ENCODE measurements around the gene ZNF107. TPM values are rescaled to one million over a fixed set of nuclear protein-coding genes. Genes with fewer than 3 reads are reported as not detected.

Gene ZNF107
- total RNA-seq, 4 donors from 2014 or later, result 3.6 to 9.0 (median 6.4) TPM

DNA sequence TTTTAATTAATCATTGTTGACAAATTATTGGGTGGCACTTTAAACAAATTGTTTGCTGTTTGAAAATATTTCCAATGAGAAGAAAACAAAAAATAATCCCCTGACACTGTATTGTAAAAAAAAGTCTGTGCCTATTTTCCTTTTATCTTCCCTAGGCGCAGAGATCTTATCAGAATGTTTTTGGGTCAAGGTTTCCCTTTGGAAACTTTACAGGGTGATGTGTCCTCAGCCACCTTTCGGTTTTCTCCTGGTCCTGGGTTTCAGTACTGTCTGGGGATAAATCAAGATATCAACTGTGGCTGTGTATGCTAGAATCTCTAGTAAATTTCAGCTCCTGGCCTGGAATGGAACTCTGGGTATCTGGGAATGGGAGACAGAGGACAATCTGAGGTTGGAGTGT is 1.4 kb downstream of the ZNF107 start:
- Histone ChIP-seq H3K27me3 (no peaks in the 10 kb centered on the region), H3K4me1 (peaks cover 0 to 19% (median 0%) of the 10 kb centered on the region in 4 donors), H3K9me3 (no peaks in the 10 kb centered on the region), H3K36me3 (peaks cover 0 to 22% (median 0%) of the 10 kb centered on the region in 3 donors), H3K27ac (no peak overlapping the region), H3K4me3 (no peak overlapping the region)
- TF ChIP-seq POLR2A (IDR thresholded peaks at IDR 0.05) (no peak), EP300 (IDR thresholded peaks at IDR 0.05) (no peak)
- TF ChIP-seq, protein P1, sequence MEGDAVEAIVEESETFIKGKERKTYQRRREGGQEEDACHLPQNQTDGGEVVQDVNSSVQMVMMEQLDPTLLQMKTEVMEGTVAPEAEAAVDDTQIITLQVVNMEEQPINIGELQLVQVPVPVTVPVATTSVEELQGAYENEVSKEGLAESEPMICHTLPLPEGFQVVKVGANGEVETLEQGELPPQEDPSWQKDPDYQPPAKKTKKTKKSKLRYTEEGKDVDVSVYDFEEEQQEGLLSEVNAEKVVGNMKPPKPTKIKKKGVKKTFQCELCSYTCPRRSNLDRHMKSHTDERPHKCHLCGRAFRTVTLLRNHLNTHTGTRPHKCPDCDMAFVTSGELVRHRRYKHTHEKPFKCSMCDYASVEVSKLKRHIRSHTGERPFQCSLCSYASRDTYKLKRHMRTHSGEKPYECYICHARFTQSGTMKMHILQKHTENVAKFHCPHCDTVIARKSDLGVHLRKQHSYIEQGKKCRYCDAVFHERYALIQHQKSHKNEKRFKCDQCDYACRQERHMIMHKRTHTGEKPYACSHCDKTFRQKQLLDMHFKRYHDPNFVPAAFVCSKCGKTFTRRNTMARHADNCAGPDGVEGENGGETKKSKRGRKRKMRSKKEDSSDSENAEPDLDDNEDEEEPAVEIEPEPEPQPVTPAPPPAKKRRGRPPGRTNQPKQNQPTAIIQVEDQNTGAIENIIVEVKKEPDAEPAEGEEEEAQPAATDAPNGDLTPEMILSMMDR (IDR thresholded peaks at IDR 0.05), result no peak
- 87 to 90% methylated on average over 2 of the region's 2 CpGs for WGBS, 2 donors
- DNase-seq (ENCODE audit: low spot score in 2 of 2), result no peak

DNA sequence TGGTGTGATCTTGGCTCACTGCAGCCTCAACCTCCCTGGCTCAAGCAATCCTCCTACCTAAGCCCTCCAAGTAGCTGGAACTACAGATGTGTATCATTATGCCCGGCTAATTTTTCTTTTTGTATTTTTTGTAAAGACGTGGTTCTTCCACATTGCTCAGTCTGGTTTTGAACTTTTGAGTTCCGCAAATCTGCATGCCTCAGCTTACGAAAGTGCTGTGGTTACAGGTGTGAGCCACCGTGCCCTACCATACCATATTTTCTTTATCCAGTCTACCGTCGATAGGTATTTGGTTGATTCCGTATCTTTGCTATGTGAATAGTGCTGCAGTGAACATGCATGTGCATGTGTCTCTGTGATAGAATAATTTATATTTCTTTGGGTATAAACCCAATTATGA is 6.5 kb downstream of the ZNF107 start:
- no peaks in the 10 kb centered on the region for H3K9me3 ChIP-seq
- no peak for DNase-seq (ENCODE audit: low spot score in 2 of 2)
- peaks cover 0 to 22% (median 0%) of the 10 kb centered on the region in 3 donors for H3K36me3 ChIP-seq
- TF ChIP-seq, protein P1 (IDR thresholded peaks at IDR 0.05), result no peak
- TF ChIP-seq EP300 (IDR thresholded peaks at IDR 0.05) (no peak), POLR2A (IDR thresholded peaks at IDR 0.05) (no peak)
- no peak overlapping the region for H3K27ac ChIP-seq
- no peak overlapping the region for H3K4me3 ChIP-seq
- no peaks in the 10 kb centered on the region for H3K4me1 ChIP-seq
- 97 to 98% methylated on average over 8 of the region's 8 CpGs for WGBS, 2 donors
- H3K27me3 ChIP-seq, result no peaks in the 10 kb centered on the region

DNA sequence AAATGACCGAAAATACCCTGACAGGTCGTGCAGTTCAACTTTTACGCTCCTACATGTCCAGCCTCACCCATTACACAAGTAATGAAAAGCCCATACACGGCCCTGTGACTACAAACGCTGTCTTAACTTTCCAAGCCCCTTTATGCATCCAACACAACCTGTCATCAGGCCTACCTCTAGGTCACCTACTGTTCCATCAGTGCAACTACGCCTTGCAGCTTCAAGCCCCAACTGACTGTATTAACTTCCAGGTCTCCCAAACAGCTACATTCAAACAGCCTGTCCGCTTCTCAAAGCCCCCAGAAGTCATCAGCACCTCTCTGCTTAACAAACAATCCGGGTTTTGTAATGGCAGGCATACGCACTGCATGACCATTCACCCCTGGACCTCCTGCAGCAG is 19.2 kb downstream of the ZNF107 start:
- no peak for DNase-seq (ENCODE audit: low spot score in 2 of 2)
- Histone ChIP-seq H3K27me3 (no peaks in the 10 kb centered on the region), H3K4me1 (no peaks in the 10 kb centered on the region), H3K27ac (no peak overlapping the region), H3K4me3 (no peak overlapping the region), H3K36me3 (peaks cover 2 to 87% (median 24%) of the 10 kb centered on the region in 3 donors), H3K9me3 (peaks cover 0 to 4% (median 0%) of the 10 kb centered on the region in 4 donors)
- 94 to 95% methylated on average over 9 of the region's 9 CpGs for WGBS, 2 donors
- no peak for TF ChIP-seq EP300 (IDR thresholded peaks at IDR 0.05)
- TF ChIP-seq, protein P1 (IDR thresholded peaks at IDR 0.05), result no peak

GRCh38 chr7:64685741-64686140 is 19.8 kb downstream of the ZNF107 start:
- H3K4me3 ChIP-seq, result no peak overlapping the region
- no peaks in the 10 kb centered on the region for H3K27me3 ChIP-seq
- H3K4me1 ChIP-seq, result no peaks in the 10 kb centered on the region
- H3K36me3 ChIP-seq, result peaks cover 2 to 87% (median 23%) of the 10 kb centered on the region in 3 donors
- 75 to 96% methylated on average over 3 of the region's 3 CpGs for WGBS, 2 donors
- DNase-seq (ENCODE audit: low spot score in 2 of 2), result no peak
- peaks cover 0 to 4% (median 0%) of the 10 kb centered on the region in 4 donors for H3K9me3 ChIP-seq
- no peak overlapping the region for H3K27ac ChIP-seq
- TF ChIP-seq, protein P1 (IDR thresholded peaks at IDR 0.05), result no peak
- TF ChIP-seq EP300 (IDR thresholded peaks at IDR 0.05) (no peak), POLR2A (IDR thresholded peaks at IDR 0.05) (no peak)

- H3K27ac ChIP-seq, result no peak overlapping the region
- WGBS, 2 donors, result 89 to 92% methylated on average over 10 of the region's 10 CpGs
These were observed 20.7 kb downstream of the ZNF107 start for GRCh38 chr7:64686493-64687184.

More at GRCh38 chr7:64686493-64687184, 20.7 kb downstream of the ZNF107 start:
- H3K9me3 ChIP-seq, result peaks cover 0 to 4% (median 0%) of the 10 kb centered on the region in 4 donors
- H3K27me3 ChIP-seq, result no peaks in the 10 kb centered on the region
- no peaks in the 10 kb centered on the region for H3K4me1 ChIP-seq
- H3K4me3 ChIP-seq, result no peak overlapping the region
- TF ChIP-seq POLR2A (IDR thresholded peaks at IDR 0.05) (no peak), EP300 (IDR thresholded peaks at IDR 0.05) (no peak)
- TF ChIP-seq, protein P1 (IDR thresholded peaks at IDR 0.05), result no peak
- no peak for DNase-seq (ENCODE audit: low spot score in 2 of 2)
- peaks cover 2 to 87% (median 19%) of the 10 kb centered on the region in 3 donors for H3K36me3 ChIP-seq

All from tibial nerve (tissue), 4 donors.